HepG2 (cell line): ENCODE results near the gene CAMK4. TPM values are rescaled to one million over a fixed set of nuclear protein-coding genes. Genes with fewer than 3 reads are reported as not detected.

Source experiments
- BRCA1 ChIP-seq: sonication (generic); formaldehyde crosslinking; IDR thresholded peaks from 2 replicates; pipeline ENCODE4 v1.4.0; 2020; ENCODE audit warnings: missing genetic modification reagents
- DPF2 ChIP-seq: sonication (generic); formaldehyde crosslinking; IDR thresholded peaks from 2 replicates; pipeline ENCODE4 v1.4.0; 2020; ENCODE audit warnings: mild to moderate bottlenecking, low read depth, missing genetic modification reagents, borderline replicate concordance
- ESRRA ChIP-seq: sonication (generic); formaldehyde crosslinking; IDR thresholded peaks from 2 replicates; pipeline ENCODE4 v1.5.1; 2020; ENCODE audit warnings: mild to moderate bottlenecking, low read depth, missing genetic modification reagents
- FIP1L1 ChIP-seq: fragments of 200-400 bp; formaldehyde crosslinking; IDR thresholded peaks from 2 replicates; pipeline ENCODE4 v1.6.1; 2018; ENCODE audit warnings: low read depth, mild to moderate bottlenecking, low read length, moderate library complexity, borderline replicate concordance; ENCODE audit not compliant: insufficient read depth
- FOXA1 ChIP-seq, 2 experiments: fragments of 450-650 bp in 1 of 2; sonication (generic) in 1 of 2; formaldehyde crosslinking in 1 of 2; IDR thresholded peaks; 2 replicates each; pipeline versions ENCODE4 v1.4.0 to v1.6.1; 2016 to 2020; ENCODE audit warnings: missing genetic modification reagents in 1 of 2
- KLF16 ChIP-seq, 2 experiments: sonication (generic) in 1 of 2; formaldehyde crosslinking in 1 of 2; IDR thresholded peaks; 2 replicates each; pipeline versions ENCODE4 v1.6.1 to v1.8.0; 2016 to 2023; ENCODE audit warnings: missing genetic modification reagents in 2 of 2, missing compliant biosample characterization in 1 of 2
- LCORL ChIP-seq, 2 experiments: fragments of 450-650 bp in 1 of 2; sonication (generic) in 1 of 2; formaldehyde crosslinking in 1 of 2; IDR thresholded peaks; 2 replicates each; pipeline versions ENCODE4 v1.5.0 to v1.6.1; 2017 to 2020; ENCODE audit warnings: antibody characterized with exemption in 1 of 2, missing genetic modification reagents in 1 of 2
- RFX5 ChIP-seq: IDR thresholded peaks from 2 replicates; pipeline ENCODE4 v1.6.1; 2011; ENCODE audit warnings: low read depth, low read length, improper control_type of control experiment
- SMAD3 ChIP-seq: sonication (generic); formaldehyde crosslinking; IDR thresholded peaks from 2 replicates; pipeline ENCODE4 v1.4.0; 2020; ENCODE audit warnings: missing genetic modification reagents
- SP2 ChIP-seq: sonication (generic); formaldehyde crosslinking; IDR thresholded peaks from 2 replicates; pipeline ENCODE4 v1.5.1; 2020; ENCODE audit warnings: mild to moderate bottlenecking, missing genetic modification reagents
- SRY ChIP-seq: sonication (generic); formaldehyde crosslinking; IDR thresholded peaks from 2 replicates; pipeline ENCODE4 v1.8.0; 2022; ENCODE audit warnings: mild to moderate bottlenecking, missing genetic modification reagents
- TARDBP ChIP-seq: sonication (generic); formaldehyde crosslinking; IDR thresholded peaks from 2 replicates; pipeline ENCODE4 v1.8.0; 2022; ENCODE audit warnings: mild to moderate bottlenecking, missing genetic modification reagents
- TCF7 ChIP-seq: sonication (generic); IDR thresholded peaks from 2 replicates; pipeline ENCODE4 v1.6.1; 2016; ENCODE audit warnings: antibody characterized with exemption, low read depth
- THAP7 ChIP-seq: sonication (generic); formaldehyde crosslinking; IDR thresholded peaks from 2 replicates; pipeline ENCODE4 v1.8.1; 2023; ENCODE audit warnings: mild to moderate bottlenecking, missing genetic modification reagents
- ZBTB8A ChIP-seq: sonication (generic); formaldehyde crosslinking; IDR thresholded peaks from 2 replicates; pipeline ENCODE4 v1.4.0; 2020; ENCODE audit warnings: mild to moderate bottlenecking, low read depth, missing genetic modification reagents, borderline replicate concordance
- ZFP36 ChIP-seq: fragments of 150-350 bp; IDR thresholded peaks from 2 replicates; pipeline ENCODE4 v1.6.1; 2018; ENCODE audit warnings: borderline replicate concordance, low read length, low read depth; ENCODE audit not compliant: partially characterized antibody
- ZNF143 ChIP-seq: sonication (generic); formaldehyde crosslinking; IDR thresholded peaks from 2 replicates; pipeline ENCODE4 v1.4.0; 2020; ENCODE audit warnings: missing genetic modification reagents
- ZNF234 ChIP-seq: sonication (generic); formaldehyde crosslinking; conservative IDR thresholded peaks from 2 replicates; pipeline ENCODE4 v1.5.1; 2020; ENCODE audit warnings: mild to moderate bottlenecking, missing genetic modification reagents
- ZNF24 ChIP-seq: fragments of 450-650 bp; IDR thresholded peaks from 2 replicates; pipeline ENCODE4 v1.6.1; 2017; ENCODE audit warnings: antibody characterized with exemption, mild to moderate bottlenecking
- ZNF33B ChIP-seq: sonication (generic); formaldehyde crosslinking; IDR thresholded peaks from 2 replicates; pipeline ENCODE4 v1.5.1; 2020; ENCODE audit warnings: mild to moderate bottlenecking, missing genetic modification reagents
- ZNF354B ChIP-seq: sonication (generic); formaldehyde crosslinking; IDR thresholded peaks from 2 replicates; pipeline ENCODE4 v1.8.0; 2022; ENCODE audit warnings: mild to moderate bottlenecking, missing genetic modification reagents
- ZNF468 ChIP-seq: sonication (generic); formaldehyde crosslinking; IDR thresholded peaks from 2 replicates; pipeline ENCODE4 v1.8.0; 2022; ENCODE audit warnings: mild to moderate bottlenecking, moderate library complexity, missing genetic modification reagents
- ZNF775 ChIP-seq: sonication (generic); formaldehyde crosslinking; IDR thresholded peaks from 2 replicates; pipeline ENCODE4 v1.4.0; 2020; ENCODE audit warnings: missing genetic modification reagents, mild to moderate bottlenecking, moderate library complexity, borderline replicate concordance
- polyA plus RNA-seq, 8 experiments: library from polyadenylated mRNA; depleted of rRNA in 3 of 8; stranded (reverse) in 7 of 8; unstranded in 1 of 8; fragments of >200 nt; fragmentation: Illumina TruSeq in 4 of 8; extraction: Trizol in 4 of 8; gene quantifications; 2 replicates each; pipeline versions ENCODE4 v1.2.1 to v1.2.3, GENCODE V29; 2011 to 2016; ENCODE audit warnings: low read depth in 4 of 8, missing spikeins in 1 of 8, mixed read lengths in 1 of 8; ENCODE audit not compliant: insufficient read depth in 1 of 8
- total RNA-seq, 5 experiments: library from RNA; depleted of rRNA; stranded (reverse); fragments of >200 nt; fragmentation: Illumina TruSeq; extraction: Trizol; gene quantifications; 2 replicates each; pipeline ENCODE4 v1.2.3, GENCODE V29; 2016; ENCODE audit warnings: low read depth in 1 of 5
- TF ChIP-seq, protein P1 (sequence below): sonication (generic); formaldehyde crosslinking; IDR thresholded peaks from 2 replicates; pipeline ENCODE4 v1.8.1; 2022; ENCODE audit warnings: mild to moderate bottlenecking, missing genetic modification reagents
- TF ChIP-seq, protein P2 (sequence below): sonication (generic); formaldehyde crosslinking; IDR thresholded peaks from 2 replicates; pipeline ENCODE4 v1.4.0; 2020; ENCODE audit warnings: missing genetic modification reagents, borderline replicate concordance
- TF ChIP-seq, protein P3 (sequence below): sonication (generic); formaldehyde crosslinking; IDR thresholded peaks from 2 replicates; pipeline ENCODE4 v1.4.0; 2020; ENCODE audit warnings: mild to moderate bottlenecking, missing genetic modification reagents
- TF ChIP-seq, protein P4 (sequence below): IDR thresholded peaks from 2 replicates; pipeline ENCODE4 v1.6.1; 2012; ENCODE audit warnings: inconsistent platforms

Gene CAMK4
- total and polyA plus RNA-seq, 2 of the 13 experiments (the other 11 are each of a cell fraction or from before 2014, with no cell fraction given), result not detected

DNA sequence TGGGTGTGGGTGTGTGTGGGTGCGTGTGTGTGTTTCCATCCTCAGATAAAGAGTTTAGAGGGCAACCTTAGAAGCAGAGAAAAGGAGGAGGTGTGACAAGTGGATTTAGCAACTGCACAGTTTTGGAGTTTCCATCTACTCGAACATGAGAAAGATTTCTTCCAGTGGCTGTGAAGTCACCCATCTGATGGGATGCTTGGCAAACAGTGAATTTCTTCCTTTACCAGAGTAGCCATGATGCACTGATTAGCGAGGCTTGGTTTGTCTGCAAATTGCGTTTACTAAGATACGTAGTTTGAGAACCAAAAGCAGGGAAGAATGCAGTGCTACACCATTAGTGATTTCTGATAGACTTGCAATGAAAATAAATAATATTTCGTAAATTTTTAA is 288.9 kb downstream of the CAMK4 start (continued):
- TF ChIP-seq ZBTB8A (CRISPR knock-in tag) (no peak), ESRRA (CRISPR knock-in tag) (no peak), TCF7 (no peak), TARDBP (CRISPR knock-in tag) (peak; percentile 65; the same call in 1 of the 2 replicates), ZNF143 (CRISPR knock-in tag) (no peak), SRY (CRISPR knock-in tag) (no peak), BRCA1 (CRISPR knock-in tag) (no peak), FOXA1 (IDR thresholded peaks at IDR 0.05) (no peak), FOXA1 (CRISPR knock-in tag; IDR thresholded peaks at IDR 0.05) (no peak), ZFP36 (no peak), ZNF234 (CRISPR knock-in tag) (no peak), ZNF354B (CRISPR knock-in tag) (no peak), KLF16 (CRISPR knock-in tag; IDR thresholded peaks at IDR 0.05) (no peak), ZNF24 (no peak), SP2 (no peak), ZNF775 (CRISPR knock-in tag) (no peak), DPF2 (CRISPR knock-in tag) (peak; percentile 48; the same call in 1 of the 2 replicates), ZNF33B (CRISPR knock-in tag) (no peak), FIP1L1 (no peak), THAP7 (CRISPR knock-in tag) (0 out of 2 replicates have a peak, but pooled peaks have one; percentile 8), SMAD3 (CRISPR knock-in tag) (no peak), ZNF468 (CRISPR knock-in tag) (no peak), RFX5 (no peak), LCORL (IDR thresholded peaks at IDR 0.05) (no peak), LCORL (CRISPR knock-in tag; IDR thresholded peaks at IDR 0.05) (no peak)
- TF ChIP-seq, protein P1, sequence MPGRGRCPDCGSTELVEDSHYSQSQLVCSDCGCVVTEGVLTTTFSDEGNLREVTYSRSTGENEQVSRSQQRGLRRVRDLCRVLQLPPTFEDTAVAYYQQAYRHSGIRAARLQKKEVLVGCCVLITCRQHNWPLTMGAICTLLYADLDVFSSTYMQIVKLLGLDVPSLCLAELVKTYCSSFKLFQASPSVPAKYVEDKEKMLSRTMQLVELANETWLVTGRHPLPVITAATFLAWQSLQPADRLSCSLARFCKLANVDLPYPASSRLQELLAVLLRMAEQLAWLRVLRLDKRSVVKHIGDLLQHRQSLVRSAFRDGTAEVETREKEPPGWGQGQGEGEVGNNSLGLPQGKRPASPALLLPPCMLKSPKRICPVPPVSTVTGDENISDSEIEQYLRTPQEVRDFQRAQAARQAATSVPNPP (CRISPR knock-in tag), result 0 out of 2 replicates have a peak, but pooled peaks have one; percentile 27
- TF ChIP-seq, protein P2, sequence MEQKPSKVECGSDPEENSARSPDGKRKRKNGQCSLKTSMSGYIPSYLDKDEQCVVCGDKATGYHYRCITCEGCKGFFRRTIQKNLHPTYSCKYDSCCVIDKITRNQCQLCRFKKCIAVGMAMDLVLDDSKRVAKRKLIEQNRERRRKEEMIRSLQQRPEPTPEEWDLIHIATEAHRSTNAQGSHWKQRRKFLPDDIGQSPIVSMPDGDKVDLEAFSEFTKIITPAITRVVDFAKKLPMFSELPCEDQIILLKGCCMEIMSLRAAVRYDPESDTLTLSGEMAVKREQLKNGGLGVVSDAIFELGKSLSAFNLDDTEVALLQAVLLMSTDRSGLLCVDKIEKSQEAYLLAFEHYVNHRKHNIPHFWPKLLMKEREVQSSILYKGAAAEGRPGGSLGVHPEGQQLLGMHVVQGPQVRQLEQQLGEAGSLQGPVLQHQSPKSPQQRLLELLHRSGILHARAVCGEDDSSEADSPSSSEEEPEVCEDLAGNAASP (CRISPR knock-in tag), result no peak
- TF ChIP-seq, protein P3, sequence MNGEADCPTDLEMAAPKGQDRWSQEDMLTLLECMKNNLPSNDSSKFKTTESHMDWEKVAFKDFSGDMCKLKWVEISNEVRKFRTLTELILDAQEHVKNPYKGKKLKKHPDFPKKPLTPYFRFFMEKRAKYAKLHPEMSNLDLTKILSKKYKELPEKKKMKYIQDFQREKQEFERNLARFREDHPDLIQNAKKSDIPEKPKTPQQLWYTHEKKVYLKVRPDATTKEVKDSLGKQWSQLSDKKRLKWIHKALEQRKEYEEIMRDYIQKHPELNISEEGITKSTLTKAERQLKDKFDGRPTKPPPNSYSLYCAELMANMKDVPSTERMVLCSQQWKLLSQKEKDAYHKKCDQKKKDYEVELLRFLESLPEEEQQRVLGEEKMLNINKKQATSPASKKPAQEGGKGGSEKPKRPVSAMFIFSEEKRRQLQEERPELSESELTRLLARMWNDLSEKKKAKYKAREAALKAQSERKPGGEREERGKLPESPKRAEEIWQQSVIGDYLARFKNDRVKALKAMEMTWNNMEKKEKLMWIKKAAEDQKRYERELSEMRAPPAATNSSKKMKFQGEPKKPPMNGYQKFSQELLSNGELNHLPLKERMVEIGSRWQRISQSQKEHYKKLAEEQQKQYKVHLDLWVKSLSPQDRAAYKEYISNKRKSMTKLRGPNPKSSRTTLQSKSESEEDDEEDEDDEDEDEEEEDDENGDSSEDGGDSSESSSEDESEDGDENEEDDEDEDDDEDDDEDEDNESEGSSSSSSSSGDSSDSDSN (CRISPR knock-in tag), result no peak
- TF ChIP-seq, protein P4, sequence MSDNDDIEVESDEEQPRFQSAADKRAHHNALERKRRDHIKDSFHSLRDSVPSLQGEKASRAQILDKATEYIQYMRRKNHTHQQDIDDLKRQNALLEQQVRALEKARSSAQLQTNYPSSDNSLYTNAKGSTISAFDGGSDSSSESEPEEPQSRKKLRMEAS, result no peak
